Duodenal mucosa (tissue), 2 donors: ENCODE measurements around the gene KRTAP3-2.
A peak's percentile ranks its signal among the peaks of the same experiment; 100 is the strongest.

Experiments
- H3K27ac ChIP-seq: one replicate; pipeline ENCODE4 v1.7.0; 2013; ENCODE audit warnings: low read depth, low read length
- H3K27me3 ChIP-seq, 2 donors: one replicate each; pipeline ENCODE4 v1.7.0; 2013; ENCODE audit warnings: low read length in 2 of 2, control low read depth in 1 of 2; ENCODE audit not compliant: insufficient read depth in 2 of 2, control insufficient read depth in 1 of 2
- H3K36me3 ChIP-seq, 2 donors: one replicate each; pipeline ENCODE4 v1.7.0; 2013; ENCODE audit warnings: low read length in 2 of 2, control low read depth in 1 of 2; ENCODE audit not compliant: insufficient read depth in 2 of 2, control insufficient read depth in 1 of 2
- H3K4me1 ChIP-seq, 2 donors: one replicate each; pipeline ENCODE4 v1.7.0; 2013; ENCODE audit warnings: low read length in 2 of 2, control low read depth in 1 of 2; ENCODE audit not compliant: insufficient read depth in 2 of 2, control insufficient read depth in 1 of 2
- H3K4me3 ChIP-seq, 2 donors: one replicate each; pipeline ENCODE4 v1.7.0; 2013; ENCODE audit warnings: low read length in 2 of 2, low read depth in 1 of 2
- H3K9ac ChIP-seq, 2 donors: one replicate each; pipeline ENCODE4 v1.7.0; 2013; ENCODE audit warnings: low read length in 2 of 2, low read depth in 1 of 2
- H3K9me3 ChIP-seq, 2 donors: one replicate each; pipeline ENCODE4 v1.7.0; 2013; ENCODE audit warnings: low read length in 2 of 2, control low read depth in 1 of 2; ENCODE audit not compliant: control insufficient read depth in 1 of 2

Gene KRTAP3-2

DNA sequence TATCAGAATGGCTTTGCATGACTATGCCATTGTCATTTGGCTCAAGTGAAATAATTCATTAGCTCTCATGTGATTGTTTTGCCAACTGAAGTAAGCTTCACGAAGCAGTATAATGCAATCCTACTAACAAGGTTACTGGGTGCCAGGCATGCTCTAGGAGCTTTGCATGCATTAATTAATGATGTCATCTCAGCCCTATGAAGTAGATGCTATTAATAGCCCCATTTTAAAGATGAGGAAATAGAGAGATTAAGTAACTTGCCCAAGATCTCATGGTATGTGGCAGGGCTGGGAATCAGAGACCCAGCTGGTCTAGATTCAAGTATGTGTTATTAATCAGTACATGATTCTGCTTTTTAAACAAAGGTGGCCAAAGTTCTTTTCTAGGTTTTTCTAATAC lies 47.0 kb downstream of the KRTAP3-2 start:
- no peak overlapping the region for H3K4me3 ChIP-seq
- no peaks in the 10 kb centered on the region for H3K27me3 ChIP-seq
- H3K27ac ChIP-seq = no peak overlapping the region

DNA sequence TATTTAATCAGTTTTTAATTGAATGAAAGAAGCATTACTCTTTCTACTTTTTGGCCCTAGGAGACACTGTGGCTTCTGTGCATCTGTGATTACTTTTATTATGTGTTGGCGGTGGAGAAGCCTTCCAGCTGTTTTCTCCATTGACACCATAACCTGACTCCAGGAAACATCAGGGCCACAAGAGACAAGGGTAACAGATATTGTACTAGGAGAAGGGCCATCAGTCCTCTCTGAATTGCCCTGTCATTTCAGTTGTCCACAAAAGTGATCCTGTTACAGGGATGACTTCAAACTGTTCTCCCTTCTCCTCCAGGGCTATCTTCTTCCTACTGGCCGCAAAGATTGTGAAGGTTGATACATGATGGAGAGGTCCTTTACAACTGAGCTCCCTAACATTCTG lies 47.6 kb downstream of the KRTAP3-2 start:
- no peaks in the 10 kb centered on the region for H3K9me3 ChIP-seq
- no peaks in the 10 kb centered on the region for H3K36me3 ChIP-seq
- H3K4me1 ChIP-seq = peaks cover 9 to 12% of the 10 kb centered on the region in 2 donors
- no peaks in the 10 kb centered on the region for H3K27me3 ChIP-seq
- no peak overlapping the region for H3K27ac ChIP-seq
- no peak overlapping the region for H3K4me3 ChIP-seq
- H3K9ac ChIP-seq = no peak overlapping the region

More for the DNA sequence above, 47.0 kb downstream of the KRTAP3-2 start:
- Histone ChIP-seq H3K9me3 (no peaks in the 10 kb centered on the region), H3K4me1 (peaks cover 9 to 12% of the 10 kb centered on the region in 2 donors), H3K9ac (no peak overlapping the region), H3K36me3 (no peaks in the 10 kb centered on the region)

DNA sequence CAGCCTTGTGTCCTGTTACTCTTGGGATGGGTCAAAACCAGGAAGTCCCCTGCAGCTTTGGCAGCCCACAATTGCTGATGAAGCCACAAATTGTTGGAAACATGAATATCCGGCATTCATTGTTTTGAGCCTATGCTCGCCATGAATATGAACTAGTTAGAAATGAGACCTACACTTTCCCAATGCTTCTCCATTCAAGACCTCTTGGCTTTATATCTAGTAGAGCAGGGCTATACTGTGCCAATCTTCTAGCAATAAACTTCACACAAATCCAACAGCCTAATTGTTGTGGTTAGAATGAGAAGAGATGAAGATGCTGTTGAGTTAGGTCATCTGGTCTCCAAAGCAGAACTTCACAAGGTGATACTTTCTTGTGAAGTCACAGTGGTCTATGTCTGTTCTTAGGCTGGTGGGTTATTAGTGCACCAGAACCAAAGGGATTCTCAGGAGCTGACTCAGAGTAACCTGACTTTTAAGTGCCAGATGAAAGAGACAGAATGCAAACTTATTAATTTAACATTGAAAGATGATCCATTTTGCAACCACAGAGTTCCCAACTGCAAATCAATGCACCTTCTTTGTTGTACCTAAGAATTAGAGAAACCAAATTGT lies 48.6 kb downstream of the KRTAP3-2 start:
- Histone ChIP-seq H3K36me3 (no peaks in the 10 kb centered on the region), H3K9ac (no peak overlapping the region), H3K27me3 (no peaks in the 10 kb centered on the region), H3K4me3 (no peak overlapping the region), H3K27ac (no peak overlapping the region), H3K9me3 (no peaks in the 10 kb centered on the region), H3K4me1 (peaks cover 4 to 12% of the 10 kb centered on the region in 2 donors)

DNA sequence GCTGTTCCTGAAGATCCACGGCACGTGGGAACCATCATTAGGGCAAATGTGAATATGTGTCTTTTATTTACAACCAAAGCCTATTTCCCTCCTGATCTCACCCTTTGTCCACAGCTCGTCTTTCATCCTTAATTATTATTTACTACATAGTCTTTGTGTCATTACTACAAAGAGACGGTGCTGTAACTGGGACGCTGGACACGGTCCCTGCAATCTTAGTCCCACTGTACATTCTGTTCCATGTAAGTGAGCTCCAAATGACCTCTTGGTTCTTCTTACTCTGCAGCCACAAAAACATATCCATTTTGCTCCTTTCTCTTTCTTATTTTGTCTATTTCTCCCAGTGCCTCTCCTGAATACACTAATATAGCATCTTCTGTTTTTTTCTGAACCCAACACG lies 49.5 kb downstream of the KRTAP3-2 start:
- peaks cover 4 to 12% of the 10 kb centered on the region in 2 donors for H3K4me1 ChIP-seq
- no peak overlapping the region for H3K4me3 ChIP-seq
- H3K9ac ChIP-seq = no peak overlapping the region
- no peaks in the 10 kb centered on the region for H3K27me3 ChIP-seq
- H3K27ac ChIP-seq = no peak overlapping the region
- no peaks in the 10 kb centered on the region for H3K9me3 ChIP-seq
- no peaks in the 10 kb centered on the region for H3K36me3 ChIP-seq

DNA sequence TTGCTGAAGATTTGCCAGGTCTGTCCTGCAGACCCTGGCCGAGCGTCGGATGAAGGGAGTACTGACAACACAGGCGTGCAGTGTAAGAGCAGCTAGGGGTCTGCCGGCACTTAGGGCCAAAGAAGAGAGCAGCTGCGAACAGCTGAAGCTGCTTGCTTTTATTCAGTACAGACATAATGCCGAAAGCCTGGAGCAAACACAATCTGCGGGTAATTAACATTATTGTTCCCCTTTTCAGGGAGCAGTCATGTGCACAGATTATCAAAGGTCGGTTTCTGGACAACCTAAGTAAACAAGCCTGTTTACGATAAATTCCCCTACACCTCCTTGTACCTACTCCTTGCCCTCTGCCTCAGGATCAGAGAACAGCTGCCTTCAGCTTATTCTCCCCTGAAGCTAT lies 50.3 kb downstream of the KRTAP3-2 start:
- Histone ChIP-seq H3K36me3 (no peaks in the 10 kb centered on the region), H3K27ac (no peak overlapping the region)

More for the DNA sequence above, 50.3 kb downstream of the KRTAP3-2 start:
- no peak overlapping the region for H3K9ac ChIP-seq
- peak overlapping the region in 1 of 2 donors; percentile 4 for H3K4me3 ChIP-seq
- peaks cover 4 to 12% of the 10 kb centered on the region in 2 donors for H3K4me1 ChIP-seq
- no peaks in the 10 kb centered on the region for H3K9me3 ChIP-seq
- H3K27me3 ChIP-seq = no peaks in the 10 kb centered on the region
